ENCODE data around the gene KLK1. TPM values are rescaled to one million over a fixed set of nuclear protein-coding genes. Genes with fewer than 3 reads are reported as not detected.
"Not testable (repeated sequence)": the region's sequence is repeated elsewhere in the genome, so short reads cannot be mapped to it uniquely, and the experiment has no call there.

The KLK1 gene
- total RNA-seq, 1 donor from 2014 or later: 0.75 TPM

GRCh38 chr19:50794074-50794875, 29.3 kb downstream of the KLK1 start:
- DNase-seq (ENCODE audit: low spot score): no peak
- ATAC-seq: no peak

GRCh38 chr19:50793558-50794065, 30.0 kb downstream of the KLK1 start:
- DNase-seq (ENCODE audit: low spot score) (no peak), ATAC-seq (no peak)

- DNase-seq (ENCODE audit: low spot score): no peak
- ATAC-seq: no peak
Measured at GRCh38 chr19:50792272-50793250, 31.0 kb downstream of the KLK1 start.

- DNase-seq (ENCODE audit: low spot score) (no peak), ATAC-seq (no peak)
Measured at GRCh38 chr19:50791594-50792271, 31.9 kb downstream of the KLK1 start.

- ATAC-seq (no peak), DNase-seq (ENCODE audit: low spot score) (no peak)
Measured at GRCh38 chr19:50790922-50791467, 32.6 kb downstream of the KLK1 start.

GRCh38 chr19:50790396-50790795, 33.2 kb downstream of the KLK1 start, which contains the start of gene ACP4:
ACP4 (plus strand) TSS chr19:50790415; CDS start chr19:50790415, 0 bp downstream.
- DNase-seq (ENCODE audit: low spot score): no peak
- no peak for ATAC-seq

GRCh38 chr19:50785329-50785728, 38.3 kb downstream of the KLK1 start:
- ATAC-seq: no peak
- DNase-seq (ENCODE audit: low spot score): no peak

- DNase-seq (ENCODE audit: low spot score) (no peak), ATAC-seq (no peak)
Measured at GRCh38 chr19:50784710-50785109, 38.9 kb downstream of the KLK1 start.

GRCh38 chr19:50783848-50784152, 39.8 kb downstream of the KLK1 start:
- not testable (repeated sequence) for DNase-seq (ENCODE audit: low spot score); ATAC-seq

- ATAC-seq: no peak
- no peak for DNase-seq (ENCODE audit: low spot score)
Measured at GRCh38 chr19:50780753-50781435, 42.7 kb downstream of the KLK1 start.

GRCh38 chr19:50779504-50780457, 43.8 kb downstream of the KLK1 start:
- no peak for ATAC-seq
- no peak for DNase-seq (ENCODE audit: low spot score)

GRCh38 chr19:50778906-50779430, 44.6 kb downstream of the KLK1 start:
- ATAC-seq (no peak), DNase-seq (ENCODE audit: low spot score) (no peak)

- no peak for ATAC-seq
- no peak for DNase-seq (ENCODE audit: low spot score)
Measured at GRCh38 chr19:50777830-50778303, 45.7 kb downstream of the KLK1 start.

- ATAC-seq (no peak), DNase-seq (ENCODE audit: low spot score) (no peak)
Measured at GRCh38 chr19:50777261-50777660, 46.3 kb downstream of the KLK1 start.

- no peak for ATAC-seq
- no peak for DNase-seq (ENCODE audit: low spot score)
Measured at GRCh38 chr19:50776131-50776530, 47.5 kb downstream of the KLK1 start.

- DNase-seq (ENCODE audit: low spot score); ATAC-seq: not testable (repeated sequence)
Measured at GRCh38 chr19:50773454-50773853, 50.1 kb downstream of the KLK1 start.

GRCh38 chr19:50772912-50773311, 50.7 kb downstream of the KLK1 start:
- not testable (repeated sequence) for ATAC-seq; DNase-seq (ENCODE audit: low spot score)

- no peak for ATAC-seq
- no peak for DNase-seq (ENCODE audit: low spot score)
Measured at GRCh38 chr19:50772476-50772875, 51.1 kb downstream of the KLK1 start.

- DNase-seq (ENCODE audit: low spot score) (no peak), ATAC-seq (no peak)
Measured at GRCh38 chr19:50770888-50771287, 52.7 kb downstream of the KLK1 start.

Measured in left lobe of liver (tissue), 2 donors.